COLO668 (cell line): Measurements from ENCODE around the gene INSL6.
A peak's percentile ranks its signal among the peaks of the same experiment; 100 is the strongest.
"Not testable (repeated sequence)": the region's sequence is repeated elsewhere in the genome, so short reads cannot be mapped to it uniquely, and the experiment has no call there.

Experiments used
- DNase-seq: peaks from one replicate; lab custom pipeline; 2025; ENCODE audit not compliant: unreplicated experiment; lab: John Stamatoyannopoulos, UW

Gene INSL6, protein sequence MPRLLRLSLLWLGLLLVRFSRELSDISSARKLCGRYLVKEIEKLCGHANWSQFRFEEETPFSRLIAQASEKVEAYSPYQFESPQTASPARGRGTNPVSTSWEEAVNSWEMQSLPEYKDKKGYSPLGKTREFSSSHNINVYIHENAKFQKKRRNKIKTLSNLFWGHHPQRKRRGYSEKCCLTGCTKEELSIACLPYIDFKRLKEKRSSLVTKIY

DNA sequence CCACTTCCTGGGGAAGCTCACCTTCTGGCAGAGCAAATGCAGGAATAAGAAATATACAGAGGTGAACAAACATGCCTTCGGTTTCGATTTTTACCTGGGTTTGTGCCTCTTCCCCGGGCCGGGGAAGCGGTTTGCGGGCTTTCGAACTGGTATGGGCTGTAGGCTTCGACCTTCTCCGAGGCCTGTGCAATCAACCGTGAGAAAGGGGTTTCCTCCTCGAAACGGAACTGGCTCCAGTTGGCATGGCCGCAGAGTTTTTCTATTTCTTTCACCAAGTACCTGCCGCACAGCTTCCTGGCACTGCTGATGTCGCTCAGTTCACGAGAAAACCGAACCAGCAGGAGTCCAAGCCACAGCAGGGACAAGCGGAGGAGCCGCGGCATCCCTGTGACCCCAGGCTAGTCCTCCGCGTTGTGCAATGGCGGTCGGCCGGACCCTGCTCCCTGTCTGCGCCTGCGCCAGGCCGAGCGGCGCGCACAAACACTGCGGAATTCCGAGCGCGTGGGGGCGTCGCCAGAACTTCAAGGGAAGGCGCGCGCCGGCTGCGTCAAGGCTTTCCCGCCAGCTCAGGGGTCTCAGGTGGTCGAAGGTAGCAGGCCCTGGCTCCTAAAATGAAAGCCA is at the start of gene INSL6:
TSS of gene INSL6 (minus strand) at position 420 of the 621 bp plus-strand sequence. CDS start at position 383, 37 bp downstream.
- no peak for DNase-seq

DNA sequence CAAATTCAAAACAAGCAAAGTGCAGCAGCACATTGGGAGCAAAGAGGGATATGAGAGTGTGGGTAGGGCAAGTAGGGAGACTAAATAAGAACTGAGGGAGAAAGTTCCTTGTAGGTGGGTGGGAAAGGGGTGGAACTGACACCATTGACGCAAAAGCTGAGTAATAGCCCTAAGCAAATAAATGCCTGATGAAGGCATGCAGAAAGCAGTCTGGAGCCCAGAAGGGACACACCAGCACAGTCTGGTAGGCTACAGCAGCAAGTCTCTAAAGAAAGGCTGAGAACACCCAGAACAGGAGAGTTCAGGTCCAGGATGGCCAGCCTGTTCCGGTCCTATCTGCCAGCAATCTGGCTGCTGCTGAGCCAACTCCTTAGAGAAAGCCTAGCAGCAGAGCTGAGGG is 45.8 kb upstream of the INSL6 start, which contains the start of gene INSL4:
TSS of gene INSL4 (plus strand) at position 208 of the 400 bp plus-strand sequence. CDS start at position 313, 105 bp downstream.
- DNase-seq, result no peak

DNA sequence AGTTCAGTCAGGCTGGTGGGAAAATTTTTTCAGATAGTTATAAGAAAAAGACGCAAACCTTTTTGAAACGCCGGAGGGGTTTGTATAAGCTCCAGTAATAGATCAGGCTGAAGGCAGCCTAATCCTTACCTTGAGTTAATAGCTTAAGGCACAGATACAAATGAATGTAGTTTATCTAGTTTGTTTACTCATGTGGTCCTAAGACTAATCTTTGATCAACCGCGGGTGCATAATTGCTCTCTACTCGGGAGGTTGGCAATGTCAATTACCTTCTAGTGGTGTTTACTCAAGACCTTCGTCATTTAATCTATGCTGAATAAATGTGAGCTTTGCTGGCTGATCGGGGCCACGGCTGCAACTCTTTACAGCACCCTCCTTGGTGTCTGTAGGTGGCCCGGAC is 45.1 kb upstream of the INSL6 start:
- no peak for DNase-seq

DNA sequence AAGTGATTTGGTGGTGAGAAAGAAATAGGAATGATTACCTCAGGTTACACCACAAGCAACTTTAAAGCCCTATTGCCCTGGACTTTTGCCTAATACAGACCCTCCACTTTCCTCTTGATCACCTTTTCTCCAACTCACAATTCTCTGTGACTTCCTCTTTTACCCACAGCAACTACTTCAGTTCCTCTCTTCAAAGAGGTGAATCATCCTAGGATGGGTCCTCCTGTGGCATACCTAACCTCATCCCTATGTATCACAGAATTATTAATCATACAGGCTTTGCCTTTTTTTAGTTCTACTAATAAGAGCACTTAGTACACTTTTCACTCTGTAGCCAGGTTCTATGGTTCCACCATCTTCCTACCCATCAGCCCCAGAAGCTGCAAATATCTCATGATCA is 19.6 kb upstream of the INSL6 start:
- DNase-seq, result no peak

DNA sequence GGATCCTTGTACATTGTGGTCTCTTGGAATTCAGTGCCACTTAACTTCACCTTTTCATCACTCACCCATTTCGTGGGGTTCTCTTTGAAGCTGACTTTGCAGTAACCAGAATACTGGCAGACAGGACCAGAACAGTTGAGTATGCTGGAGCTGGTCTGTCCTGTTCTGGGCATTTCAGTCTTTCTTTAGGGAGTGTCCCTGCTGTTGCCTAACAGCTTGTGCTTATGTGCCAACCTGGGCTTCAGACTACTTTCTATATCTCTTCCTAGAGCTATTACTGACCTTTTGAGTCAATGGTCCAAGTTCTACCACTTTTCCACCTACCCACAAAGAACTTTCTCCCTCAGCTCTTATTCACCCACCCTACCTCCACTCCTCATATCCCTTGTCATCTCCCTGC is 10.0 kb upstream of the INSL6 start:
- no peak for DNase-seq

DNA sequence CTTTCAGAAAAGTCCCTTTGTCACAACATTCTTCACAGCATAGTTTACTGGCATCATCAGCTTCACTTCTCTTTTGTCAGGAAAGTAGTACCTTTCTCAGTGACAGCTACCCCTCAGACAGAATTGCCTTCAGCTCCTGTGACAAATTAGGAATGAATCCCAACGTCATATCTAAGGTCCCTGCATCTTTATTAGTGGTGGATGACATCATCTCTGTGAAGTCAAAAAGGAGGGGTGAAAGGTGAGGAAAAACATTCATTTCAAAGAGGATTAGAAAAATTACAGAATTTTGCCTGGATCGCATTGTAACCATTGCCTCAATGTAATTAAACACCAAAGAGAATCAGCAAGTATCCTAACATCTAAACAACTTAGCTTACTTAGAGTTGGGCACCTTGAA is 7.9 kb upstream of the INSL6 start:
- DNase-seq, result no peak

DNA sequence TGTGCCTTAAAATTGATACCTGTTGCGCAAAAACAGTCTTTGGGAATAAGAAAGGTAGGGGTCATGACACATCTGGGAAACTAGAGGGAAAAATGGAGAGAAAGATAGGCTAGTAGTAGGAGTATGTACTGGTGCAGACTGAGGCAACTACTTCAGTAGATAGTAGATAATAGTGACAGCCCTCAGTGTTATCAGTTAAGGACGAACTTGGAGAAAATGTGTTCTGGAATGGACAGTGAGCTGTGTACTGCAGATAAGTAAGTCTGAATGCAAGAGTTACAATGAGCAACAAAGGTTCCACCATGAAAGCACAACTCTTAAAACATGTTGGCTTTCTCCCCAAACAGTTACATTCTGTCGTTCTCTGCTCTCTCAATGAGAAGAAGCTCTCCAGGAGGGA is 6.5 kb upstream of the INSL6 start:
- DNase-seq, result no peak

DNA sequence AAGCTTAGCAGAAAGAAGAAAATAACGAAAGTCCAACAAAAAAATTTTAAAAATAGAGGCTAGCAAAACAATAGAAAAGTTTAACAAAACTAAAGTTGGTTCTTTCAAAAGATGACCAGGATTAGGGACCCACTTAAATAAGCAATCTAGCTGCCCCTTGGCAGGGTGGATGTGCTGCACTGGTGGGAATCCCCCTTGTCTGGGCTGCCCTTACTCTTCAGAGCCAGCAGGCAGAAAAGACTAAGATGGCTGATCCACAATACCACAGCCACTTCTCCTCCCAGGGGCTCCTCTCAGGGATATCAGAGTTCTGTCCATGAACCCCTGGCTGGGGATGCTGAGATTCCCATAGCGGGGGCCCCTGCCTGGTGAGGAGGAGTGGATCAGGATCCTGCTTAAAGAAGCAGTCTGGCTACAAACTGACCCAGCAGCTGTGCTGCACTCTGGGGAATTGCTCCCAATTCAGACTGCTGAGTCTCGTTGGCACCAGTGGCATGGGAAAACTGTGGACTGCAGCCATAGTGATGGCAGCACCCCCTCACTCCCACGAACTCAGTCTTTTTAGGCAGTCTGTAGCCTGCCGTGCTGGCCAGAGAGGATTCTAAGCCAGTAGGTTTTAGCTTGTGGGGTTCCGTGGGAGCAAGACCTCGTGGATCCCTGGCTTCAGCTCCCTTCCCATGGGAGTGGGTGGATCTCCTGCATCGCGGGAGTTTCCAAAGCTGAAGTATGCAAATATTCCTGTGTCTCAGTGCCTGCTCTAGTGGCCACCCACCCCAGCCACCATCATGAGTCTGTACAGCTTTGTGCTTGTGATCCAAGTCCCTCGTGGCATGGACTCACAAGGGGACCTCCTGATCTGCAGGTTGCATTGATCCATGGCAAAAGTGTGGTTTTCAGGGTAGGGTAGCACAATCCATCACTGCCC is 2.9 kb upstream of the INSL6 start:
- no peak for DNase-seq

DNA sequence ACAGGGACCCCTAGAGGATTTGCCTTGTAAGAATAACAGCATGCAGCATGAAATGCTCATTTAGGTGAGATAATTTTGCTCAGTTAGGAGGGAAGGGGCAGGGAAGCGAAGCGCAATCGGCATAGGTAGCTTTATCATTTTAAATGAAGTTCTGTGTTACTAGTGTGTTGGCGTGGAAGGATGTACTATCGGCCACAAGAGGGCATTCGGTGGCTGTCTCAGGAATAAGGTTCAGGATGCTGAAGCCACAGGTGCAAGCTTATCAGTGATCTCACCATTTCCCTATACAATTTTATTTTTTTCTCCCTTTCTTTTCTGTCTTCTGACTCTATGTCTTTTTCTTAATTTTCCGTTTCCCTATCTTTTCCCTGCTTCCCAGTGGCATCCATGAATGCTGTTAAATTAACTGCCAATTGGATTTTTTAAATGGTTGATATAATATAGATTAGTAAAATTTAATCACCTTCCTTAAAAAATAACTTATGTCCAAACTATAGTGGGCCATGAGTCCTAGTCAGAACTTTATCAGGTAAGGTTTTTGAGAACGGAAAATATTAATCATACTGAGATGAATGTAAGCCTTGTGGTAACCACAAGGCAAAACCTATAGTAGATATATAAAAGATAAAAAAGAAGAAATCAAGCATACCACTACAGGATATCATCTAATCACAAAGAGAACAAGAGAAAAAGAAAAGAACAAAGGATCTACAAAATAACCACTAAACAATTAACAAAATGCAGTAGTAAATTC is 1.2 kb upstream of the INSL6 start:
- peak; percentile 49 for DNase-seq

DNA sequence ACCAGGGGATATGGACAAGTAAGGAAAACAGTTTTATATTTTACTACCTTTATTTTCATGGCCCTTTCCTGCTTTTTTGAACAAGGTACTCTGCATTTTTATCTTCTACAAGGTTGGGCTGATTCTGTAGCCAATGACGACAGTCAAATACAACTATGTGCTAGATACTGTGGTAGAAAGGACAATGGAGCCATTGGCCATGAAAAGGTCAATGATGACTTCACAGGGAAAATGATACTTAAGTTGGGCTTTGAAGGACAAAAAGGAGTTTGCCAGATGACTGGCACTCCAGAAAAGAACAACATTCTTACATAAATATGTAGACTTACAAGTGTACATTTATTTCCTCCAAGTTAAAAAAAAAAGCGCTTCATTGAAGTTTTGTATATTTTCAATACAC is 663 bp downstream of the INSL6 start:
- DNase-seq, result no peak

DNA sequence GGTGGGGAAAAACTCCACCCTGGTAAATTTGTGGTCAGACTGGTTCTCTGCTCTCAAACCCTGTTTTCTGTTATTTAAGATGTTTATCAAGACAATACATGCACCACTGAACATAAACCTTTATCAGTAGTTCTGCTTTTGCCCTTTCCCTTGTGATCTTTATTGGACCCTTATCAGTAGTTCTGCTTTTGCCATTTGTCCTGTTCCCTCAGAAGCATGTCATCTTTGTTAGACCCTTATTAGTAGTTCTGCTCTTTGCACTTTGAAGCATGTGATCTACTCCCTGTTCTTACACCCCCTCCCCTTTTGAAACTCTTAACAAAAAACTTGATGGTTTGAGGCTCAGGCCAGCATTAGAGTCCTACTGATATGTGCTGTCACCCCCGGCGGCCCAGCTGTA is 4.8 kb downstream of the INSL6 start:
- not testable (repeated sequence) for DNase-seq

DNA sequence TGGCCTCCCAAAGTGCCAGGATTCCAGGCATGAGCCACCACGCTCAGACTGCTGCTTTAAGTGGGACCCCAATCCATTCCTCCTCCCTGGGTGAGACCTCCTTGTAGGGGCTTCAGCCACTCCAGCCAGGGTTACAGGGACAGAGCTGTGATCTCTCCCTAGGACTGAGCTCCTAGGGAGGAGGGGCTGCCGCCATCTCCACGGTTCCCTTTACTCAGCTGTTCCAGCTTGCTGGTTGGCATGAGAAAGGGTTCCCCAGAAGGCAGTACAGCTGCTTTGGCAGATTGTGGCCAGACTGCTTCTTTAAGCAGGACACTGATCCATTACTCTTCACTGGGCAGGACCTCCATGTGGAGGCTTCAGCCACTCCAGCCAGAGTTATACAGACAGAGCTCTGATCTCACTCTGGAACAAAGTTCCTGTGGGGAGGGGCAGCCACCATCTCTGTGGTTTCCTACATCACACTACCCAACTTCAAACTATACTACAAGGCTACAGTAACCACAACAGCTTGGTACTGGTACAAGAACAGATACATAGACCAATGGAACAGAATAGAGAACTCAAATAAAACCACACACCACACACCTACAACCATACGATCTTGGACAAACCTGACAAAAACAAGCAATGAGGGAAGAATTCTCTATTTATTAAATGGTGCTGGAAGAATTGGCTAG is 7.2 kb downstream of the INSL6 start:
- no peak for DNase-seq

DNA sequence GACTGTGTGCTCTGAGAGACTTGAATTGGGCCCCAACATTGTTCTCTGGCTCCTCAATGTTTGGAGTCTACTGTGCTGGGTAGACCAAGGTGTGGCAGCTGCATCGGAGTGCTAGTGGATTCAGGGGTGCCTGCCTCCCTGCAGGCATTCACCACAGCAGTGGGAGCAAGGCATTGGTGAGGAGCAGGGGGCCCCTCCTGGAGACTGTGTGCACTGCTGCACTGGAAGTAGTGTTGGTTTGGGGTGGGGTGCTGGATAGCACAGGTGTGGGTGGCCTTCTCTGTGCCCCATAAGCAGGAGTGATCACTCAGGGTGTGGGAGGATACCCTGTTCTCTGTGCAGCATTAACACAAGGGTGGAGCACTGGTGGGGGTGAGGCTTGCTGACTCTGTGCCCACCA is 39.2 kb downstream of the INSL6 start:
- DNase-seq, result no peak

DNA sequence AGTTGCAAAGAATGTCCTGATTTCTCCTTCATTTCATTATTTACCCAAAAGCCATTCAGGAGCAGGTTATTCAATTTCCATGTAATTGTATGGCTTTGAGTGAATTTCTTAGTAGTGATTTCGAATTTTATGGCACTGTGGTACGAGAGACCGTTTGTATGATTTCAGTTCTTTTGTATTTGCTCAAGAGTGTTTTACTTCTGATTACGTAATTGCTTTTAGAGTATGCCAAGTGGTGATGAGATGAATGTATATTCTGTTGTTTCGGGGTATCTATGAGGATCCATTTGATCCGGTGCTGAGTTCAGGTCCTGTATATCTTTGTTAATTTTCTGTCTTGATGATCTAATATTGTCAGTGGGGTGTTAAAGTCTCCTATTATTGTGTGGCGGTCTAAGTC is 41.2 kb downstream of the INSL6 start:
- DNase-seq, result no peak

DNA sequence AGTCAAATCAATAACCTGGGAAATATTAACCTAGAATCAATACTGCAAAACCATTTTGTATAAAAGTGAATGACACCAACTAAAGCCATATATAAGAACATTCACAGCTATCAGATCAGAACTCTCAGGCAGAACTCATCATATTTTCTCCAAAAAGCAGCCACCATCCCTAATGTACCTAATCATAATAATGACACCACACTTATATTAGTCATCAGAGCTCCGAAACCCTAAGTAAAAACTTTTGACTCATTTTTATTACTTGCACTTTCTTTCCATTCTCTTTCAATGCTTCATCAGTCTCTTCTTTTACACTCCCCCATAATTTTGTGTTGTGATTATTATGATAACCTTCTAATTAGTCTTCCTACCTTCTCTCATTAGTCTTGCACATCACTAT is 45.3 kb downstream of the INSL6 start:
- no peak for DNase-seq

DNA sequence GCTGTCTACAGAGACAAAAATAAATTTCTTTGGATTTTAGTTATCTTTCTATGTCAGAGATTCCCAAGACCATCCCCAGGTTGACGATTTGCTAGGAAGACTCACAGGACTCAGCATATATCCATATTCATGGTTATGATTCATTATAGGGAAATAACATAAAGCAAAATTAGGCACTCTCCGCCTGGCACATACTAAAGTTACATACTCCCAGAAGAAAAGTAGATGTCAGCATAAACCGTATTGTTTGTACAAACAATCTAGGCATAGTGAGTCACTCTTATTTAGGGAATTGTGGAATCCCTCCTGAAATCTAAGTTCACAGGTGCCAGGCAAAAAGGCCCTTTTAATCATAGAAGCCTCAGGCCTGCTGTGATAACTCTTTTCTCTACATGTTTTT is 62.9 kb downstream of the INSL6 start:
- no peak for DNase-seq

DNA sequence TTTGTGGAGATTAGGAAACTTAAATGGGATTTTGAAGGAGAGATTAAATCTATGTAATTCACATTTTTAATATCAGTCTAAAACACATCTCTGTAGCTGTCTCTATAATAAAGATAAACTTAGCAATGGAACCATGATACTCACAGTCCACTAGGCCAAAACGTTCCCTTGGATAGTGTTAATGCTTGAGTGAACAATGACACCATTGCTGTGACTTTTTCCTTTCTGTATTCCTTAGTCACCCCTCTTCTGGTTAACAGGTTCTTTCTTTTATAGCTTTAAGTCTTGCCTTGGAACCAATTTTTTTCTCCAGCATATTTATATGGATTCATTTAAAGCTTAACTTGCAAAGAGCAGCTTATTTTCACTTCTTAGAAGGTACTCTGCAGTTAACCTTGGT is 63.3 kb downstream of the INSL6 start:
- no peak for DNase-seq

DNA sequence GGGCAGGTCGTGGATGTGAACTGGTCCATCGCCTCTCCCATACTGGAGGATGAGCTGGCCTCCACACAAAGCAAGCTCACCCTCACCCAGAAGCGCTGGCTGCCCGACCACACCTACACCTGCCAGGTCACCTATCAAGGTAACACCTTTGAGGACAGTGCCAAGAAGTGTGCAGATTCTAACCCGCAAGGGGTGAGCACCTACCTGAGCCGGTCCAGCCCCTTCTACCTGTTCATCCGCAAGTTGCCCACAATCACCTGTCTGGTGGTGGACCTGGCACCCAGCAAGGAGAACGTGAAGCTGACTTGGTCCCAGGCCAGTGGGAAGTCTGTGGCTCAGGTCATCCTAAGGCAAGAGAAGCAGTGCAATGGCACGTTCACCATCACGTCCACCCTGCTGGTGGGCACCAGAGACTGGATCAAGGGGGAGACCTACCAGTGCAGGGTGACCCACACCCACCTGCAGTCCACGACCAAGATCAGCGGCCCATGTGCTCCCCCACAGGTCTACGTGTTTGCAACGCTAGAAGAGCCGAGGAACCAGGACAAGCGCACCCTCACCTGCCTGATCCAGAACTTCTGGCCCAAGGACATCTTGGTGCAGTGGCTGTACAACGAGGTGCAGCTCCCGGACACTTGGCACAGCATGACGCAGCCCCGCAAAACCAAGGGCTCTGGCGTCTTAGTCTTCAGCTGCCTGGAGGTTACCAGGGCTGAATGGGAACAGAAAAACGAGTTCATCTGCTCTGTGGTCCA is 71.3 kb downstream of the INSL6 start:
- no peak for DNase-seq
